Spleen (tissue), 11 donors: ENCODE data around the gene MVB12A. TPM values are rescaled to one million over a fixed set of nuclear protein-coding genes. Genes with fewer than 3 reads are reported as not detected.

Experiments
- DNase-seq: peaks from one replicate; pipeline ENCODE4 v3.0.0-alpha.2; 2020
- H3K27ac ChIP-seq, 8 donors: fragments of 200-600 bp; sonication (generic) in 7 of 8; 1 replicate in 4 of 8; 2 replicates in 4 of 8; pipeline versions ENCODE4 v1.5.0 to v1.8.0; 2016 to 2021; ENCODE audit warnings: inconsistent platforms in 4 of 8, mild to moderate bottlenecking in 4 of 8, moderate library complexity in 1 of 8
- H3K27me3 ChIP-seq, 7 donors: fragments of 200-600 bp; sonication (generic) in 6 of 7; replicated peaks in 1 of 7; 1 replicate in 4 of 7; 2 replicates in 3 of 7; pipeline versions ENCODE4 v1.5.0 to v1.8.0; 2016 to 2021; ENCODE audit warnings: inconsistent platforms in 3 of 7, mild to moderate bottlenecking in 1 of 7
- H3K36me3 ChIP-seq, 6 donors: fragments of 200-600 bp; sonication (generic) in 5 of 6; 1 replicate in 4 of 6; 2 replicates in 2 of 6; pipeline versions ENCODE4 v1.5.0 to v1.8.0; 2016 to 2021; ENCODE audit warnings: inconsistent platforms in 2 of 6
- H3K4me1 ChIP-seq, 6 donors: fragments of 200-600 bp; sonication (generic) in 5 of 6; 1 replicate in 3 of 6; 2 replicates in 3 of 6; pipeline versions ENCODE4 v1.5.0 to v1.8.0; 2016 to 2021; ENCODE audit warnings: inconsistent platforms in 3 of 6
- H3K4me3 ChIP-seq, 8 donors: fragments of 200-600 bp; sonication (generic) in 7 of 8; 1 replicate in 4 of 8; 2 replicates in 4 of 8; pipeline versions ENCODE4 v1.5.0 to v1.8.0; 2016 to 2021; ENCODE audit warnings: inconsistent platforms in 4 of 8, mild to moderate bottlenecking in 4 of 8, moderate library complexity in 2 of 8
- H3K9me3 ChIP-seq, 8 donors: fragments of 200-600 bp; sonication (generic) in 7 of 8; 1 replicate in 4 of 8; 2 replicates in 4 of 8; pipeline versions ENCODE4 v1.5.0 to v1.8.0; 2016 to 2021; ENCODE audit warnings: inconsistent platforms in 4 of 8
- POLR2A ChIP-seq, 3 donors: fragments of 450-650 bp; IDR thresholded peaks; one replicate each; pipeline ENCODE4 v1.5.1; 2017; ENCODE audit warnings: antibody characterized with exemption in 3 of 3, mild to moderate bottlenecking in 1 of 3
- POLR2AphosphoS5 ChIP-seq, 3 donors: sonication (generic); formaldehyde crosslinking; IDR thresholded peaks; one replicate each; pipeline ENCODE4 v1.5.1; 2017; ENCODE audit warnings: antibody characterized with exemption in 3 of 3
- WGBS, 5 donors: extraction: QIAGEN DNeasy Blood & Tissue Kit in 3 of 5; methylation state at CpG; one replicate each; pipeline versions ENCODE4 v1.1.5 to v1.1.7; 2013 to 2018; 5-methylcytosine and 5-hydroxymethylcytosine counted together
- intact Hi-C: fragments of 100-400 bp; cut with DNase I; formaldehyde crosslinking; loops from one replicate; pipeline ENCODE4 v1.15.0; 2023; ENCODE audit warnings: low total_unique reads
- polyA plus RNA-seq, 3 donors: library from polyadenylated mRNA; stranded (reverse); fragments of 200-250 nt; gene quantifications; one replicate each; pipeline ENCODE4 v1.2.1, GENCODE V29; 2013
- total RNA-seq, 7 donors: library from RNA; depleted of rRNA in 3 of 7; stranded (reverse); fragments of >200 nt in 3 of 7; fragmentation: NEBNext Ultra II Directional in 4 of 7; extraction: Animal tissue kit (Norgen Biotek cat#: 25700) in 4 of 7; gene quantifications; one replicate each; pipeline versions ENCODE4 v1.1.0 to v1.2.1, GENCODE V29; 2016 to 2021
- TF ChIP-seq, protein P1 (sequence below), 11 experiments: fragments of 200-600 bp in 7 of 11; fragments of 450-650 bp in 4 of 11; sonication (generic) in 4 of 11; IDR thresholded peaks in 8 of 11; conservative IDR thresholded peaks in 3 of 11; 1 replicate in 7 of 11; 2 replicates in 4 of 11; pipeline versions ENCODE4 v1.4.0 to v1.8.0; 2016 to 2021; ENCODE audit warnings: antibody characterized with exemption in 11 of 11, inconsistent platforms in 4 of 11, mild to moderate bottlenecking in 1 of 11
- donor health status: healthy with polysubstance abuse.
- donor health status: DM: no; HTN: no; CAD: no; lungs with moderate emphysema.
- donor health status: DM: no; HTN: no; CAD: no.
- donor health status: Bipolar disorder and iron deficiency.
- donor health status: healthy.
- donor health status: DM: no; HTN: no; CAD: no.
- donor health status: DM: yes; HTN: yes; CAD: no.

The MVB12A gene
- total and polyA plus RNA-seq, 10 donors: 31.7 to 62.0 (median 39.9) TPM

DNA sequence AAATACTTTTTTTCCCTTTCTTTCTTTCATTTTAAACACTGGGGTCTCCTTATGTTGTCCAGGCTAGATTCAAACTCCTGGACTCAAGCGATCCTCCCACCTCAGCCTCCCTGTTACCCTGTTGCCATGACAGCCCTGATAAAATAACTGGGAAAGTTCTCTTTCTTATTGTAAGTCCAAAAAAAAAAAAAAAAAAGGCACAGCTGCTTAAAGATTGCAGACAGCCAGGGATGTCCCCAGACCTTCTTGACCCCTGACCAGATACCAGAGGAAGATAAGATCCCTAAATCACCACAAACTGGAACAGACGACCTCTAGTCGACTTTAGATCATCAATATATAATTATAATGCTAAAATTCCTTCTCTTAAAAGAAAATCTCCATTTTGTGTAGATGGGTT, 1.1 kb upstream of the MVB12A start:
- peak overlapping the region in 3 of 8 donors; percentile 83 to 91 (median 86) for H3K4me3 ChIP-seq
- peak overlapping the region in 7 of 8 donors; percentile 76 to 91 (median 86) for H3K27ac ChIP-seq
- intact Hi-C loops: no loop called here
- H3K9me3 ChIP-seq: no peaks in the 10 kb centered on the region
- WGBS, 5 donors: 64 to 77% (median 71%) methylated on average over 3 of the region's 3 CpGs
- no peak for DNase-seq
- no peak for TF ChIP-seq POLR2A (IDR thresholded peaks at IDR 0.05)
- TF ChIP-seq POLR2AphosphoS5 (IDR thresholded peaks at IDR 0.05): no peak
- TF ChIP-seq, protein P1, sequence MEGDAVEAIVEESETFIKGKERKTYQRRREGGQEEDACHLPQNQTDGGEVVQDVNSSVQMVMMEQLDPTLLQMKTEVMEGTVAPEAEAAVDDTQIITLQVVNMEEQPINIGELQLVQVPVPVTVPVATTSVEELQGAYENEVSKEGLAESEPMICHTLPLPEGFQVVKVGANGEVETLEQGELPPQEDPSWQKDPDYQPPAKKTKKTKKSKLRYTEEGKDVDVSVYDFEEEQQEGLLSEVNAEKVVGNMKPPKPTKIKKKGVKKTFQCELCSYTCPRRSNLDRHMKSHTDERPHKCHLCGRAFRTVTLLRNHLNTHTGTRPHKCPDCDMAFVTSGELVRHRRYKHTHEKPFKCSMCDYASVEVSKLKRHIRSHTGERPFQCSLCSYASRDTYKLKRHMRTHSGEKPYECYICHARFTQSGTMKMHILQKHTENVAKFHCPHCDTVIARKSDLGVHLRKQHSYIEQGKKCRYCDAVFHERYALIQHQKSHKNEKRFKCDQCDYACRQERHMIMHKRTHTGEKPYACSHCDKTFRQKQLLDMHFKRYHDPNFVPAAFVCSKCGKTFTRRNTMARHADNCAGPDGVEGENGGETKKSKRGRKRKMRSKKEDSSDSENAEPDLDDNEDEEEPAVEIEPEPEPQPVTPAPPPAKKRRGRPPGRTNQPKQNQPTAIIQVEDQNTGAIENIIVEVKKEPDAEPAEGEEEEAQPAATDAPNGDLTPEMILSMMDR (IDR thresholded peaks at IDR 0.05 in 8 of 11, conservative IDR thresholded peaks at IDR 0.05 in 3 of 11): no peak
- H3K36me3 ChIP-seq: peaks cover 0 to 46% (median 23%) of the 10 kb centered on the region in 6 donors
- H3K27me3 ChIP-seq: no peaks in the 10 kb centered on the region
- peaks cover 5 to 33% (median 18%) of the 10 kb centered on the region in 6 donors for H3K4me1 ChIP-seq

DNA sequence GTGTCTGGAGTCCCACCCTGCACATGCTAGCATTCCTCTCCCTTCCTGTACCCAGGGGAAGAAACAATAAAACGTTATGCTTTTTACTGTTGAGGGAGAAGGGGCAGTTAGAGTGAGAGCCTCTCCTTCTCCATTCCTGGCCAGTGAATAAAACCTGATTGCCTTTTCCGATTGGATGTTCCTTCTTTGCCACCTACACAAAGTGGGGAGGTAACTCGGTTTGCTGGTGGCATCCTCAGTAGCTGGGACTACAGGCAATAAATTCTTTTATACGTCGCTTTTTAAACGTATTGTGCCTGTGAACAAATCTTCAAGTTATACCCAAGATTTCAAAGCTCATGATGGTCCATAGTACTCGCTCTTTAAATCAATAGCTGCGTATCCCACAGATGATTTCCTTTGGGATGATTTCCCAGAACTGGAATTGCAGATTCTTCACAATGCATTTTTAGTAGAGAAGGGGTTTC, 660 bp upstream of the MVB12A start:
- peaks cover under 1 to 28% (median 15%) of the 10 kb centered on the region in 6 donors for H3K4me1 ChIP-seq
- peaks cover 0 to 45% (median 20%) of the 10 kb centered on the region in 6 donors for H3K36me3 ChIP-seq
- peak overlapping the region; percentile 76 to 91 (median 86) for H3K27ac ChIP-seq
- H3K9me3 ChIP-seq: no peaks in the 10 kb centered on the region
- no peak for DNase-seq
- intact Hi-C loops: no loop called here
- H3K27me3 ChIP-seq: no peaks in the 10 kb centered on the region
- peak overlapping the region; percentile 81 to 91 (median 84) for H3K4me3 ChIP-seq
- 20 to 37% (median 25%) methylated on average over 8 of the region's 8 CpGs for WGBS, 5 donors
- no peak for TF ChIP-seq POLR2A (IDR thresholded peaks at IDR 0.05)
- TF ChIP-seq POLR2AphosphoS5 (IDR thresholded peaks at IDR 0.05): no peak
- TF ChIP-seq, protein P1 (IDR thresholded peaks at IDR 0.05 in 8 of 11, conservative IDR thresholded peaks at IDR 0.05 in 3 of 11): no peak

DNA sequence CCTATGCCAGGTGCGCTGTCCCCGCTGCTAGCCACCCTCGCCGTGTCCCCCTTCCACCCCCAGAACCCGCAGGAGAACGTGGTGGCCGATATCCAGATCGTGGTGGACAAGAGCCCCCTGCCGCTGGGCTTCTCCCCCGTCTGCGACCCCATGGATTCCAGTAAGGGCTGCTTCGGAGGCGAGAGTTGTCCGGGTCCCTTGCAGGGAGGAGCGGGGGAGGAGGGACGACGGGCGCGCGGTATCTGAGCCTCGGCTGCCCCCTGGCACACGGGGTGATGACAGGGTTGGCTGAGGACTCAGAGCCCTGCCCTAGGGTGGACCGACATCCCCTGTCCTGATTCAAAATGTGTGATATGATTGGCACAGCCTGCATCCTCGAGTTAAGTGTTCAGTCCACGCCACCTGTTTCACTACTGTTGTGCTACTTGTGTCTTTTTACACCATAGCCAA, 653 bp downstream of the MVB12A start:
- TF ChIP-seq POLR2AphosphoS5 (IDR thresholded peaks at IDR 0.05) (peak in 1 of 3 donors; percentile 13), POLR2A (IDR thresholded peaks at IDR 0.05) (no peak)
- TF ChIP-seq, protein P1 (IDR thresholded peaks at IDR 0.05 in 8 of 11, conservative IDR thresholded peaks at IDR 0.05 in 3 of 11): peak in 3 of 11 experiments; percentile 8 to 31 (median 13)
- no peaks in the 10 kb centered on the region for H3K9me3 ChIP-seq
- peaks cover 0 to 34% (median 16%) of the 10 kb centered on the region in 6 donors for H3K4me1 ChIP-seq
- peak; percentile 88 for DNase-seq
- WGBS, 5 donors: 4 to 6% (median 5%) methylated on average over 14 to 25 of the region's 25 CpGs
- H3K27ac ChIP-seq: peak overlapping the region in 7 of 8 donors; percentile 74 to 91 (median 87)
- no peaks in the 10 kb centered on the region for H3K27me3 ChIP-seq
- intact Hi-C loops: no loop called here
- H3K4me3 ChIP-seq: peak overlapping the region; percentile 81 to 91 (median 84)
- peaks cover 0 to 32% (median 9%) of the 10 kb centered on the region in 6 donors for H3K36me3 ChIP-seq

DNA sequence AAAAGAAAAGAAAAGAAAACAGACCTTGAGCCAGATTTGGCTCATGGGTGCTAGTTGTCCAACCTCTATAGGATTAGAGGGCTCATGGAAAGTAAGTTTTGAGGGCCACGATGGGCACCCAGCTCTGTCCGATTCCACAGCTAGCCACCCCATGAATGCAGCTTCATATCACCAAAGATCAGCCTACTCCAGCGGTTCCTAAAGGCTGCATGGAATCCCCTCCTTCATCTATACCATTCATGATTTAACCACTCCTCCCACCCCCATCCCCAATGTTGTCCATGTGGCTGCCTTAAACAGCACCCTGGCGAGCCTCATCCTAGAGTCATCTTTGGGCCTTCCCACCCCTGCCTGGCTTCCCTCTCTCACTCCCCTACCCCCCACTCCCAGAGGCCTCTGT, 2.1 kb downstream of the MVB12A start:
- DNase-seq: no peak
- Histone ChIP-seq H3K4me1 (peaks cover 0 to 34% (median 16%) of the 10 kb centered on the region in 6 donors), H3K36me3 (peaks cover 0 to 25% (median 4%) of the 10 kb centered on the region in 6 donors), H3K4me3 (no peak overlapping the region), H3K9me3 (no peaks in the 10 kb centered on the region), H3K27me3 (no peaks in the 10 kb centered on the region), H3K27ac (no peak overlapping the region)
- 95 to 99% (median 97%) methylated on average over 4 of the region's 4 CpGs for WGBS, 5 donors
- TF ChIP-seq POLR2A (IDR thresholded peaks at IDR 0.05) (no peak), POLR2AphosphoS5 (IDR thresholded peaks at IDR 0.05) (no peak)
- TF ChIP-seq, protein P1 (IDR thresholded peaks at IDR 0.05 in 8 of 11, conservative IDR thresholded peaks at IDR 0.05 in 3 of 11): no peak
- intact Hi-C loops: no loop called here
